HEK293 (cell line): ENCODE data around the gene GCFC2.

Experiments
- CTCF ChIA-PET: fragments of 350-600 bp; formaldehyde crosslinking; extraction: SDS; loops from one replicate; lab custom pipeline; 2021; ENCODE audit warnings: antibody characterized with exemption; lab: Yijun Ruan, JAX
- POLR2A ChIA-PET: fragments of 300-600 bp; formaldehyde crosslinking; extraction: SDS; loops from one replicate; lab custom pipeline; 2020; ENCODE audit warnings: antibody characterized with exemption, inconsistent platforms; lab: Yijun Ruan, JAX
- H3K27ac ChIP-seq: fragments of 200-500 bp; sonication (Bioruptor generic); 2 replicates; pipeline ENCODE4 v1.5.1; 2014; ENCODE audit warnings: low read depth, low read length, control low read depth, inconsistent platforms; ENCODE audit errors: extremely low read depth
- H3K36me3 ChIP-seq, 2 experiments: fragments of 200-500 bp in 1 of 2; sonication (Bioruptor generic) in 1 of 2; 1 replicate in 1 of 2; 2 replicates in 1 of 2; pipeline ENCODE4 v1.5.1; 2014 to 2017; ENCODE audit warnings: inconsistent platforms in 2 of 2, low read length in 2 of 2; ENCODE audit not compliant: control insufficient read depth in 2 of 2, insufficient read depth in 1 of 2
- H3K4me1 ChIP-seq: fragments of 200-500 bp; sonication (Bioruptor generic); 2 replicates; pipeline ENCODE4 v1.5.1; 2014; ENCODE audit warnings: mild to moderate bottlenecking, low read length, inconsistent platforms; ENCODE audit not compliant: control insufficient read depth, insufficient read depth
- H3K4me3 ChIP-seq: 2 replicates; pipeline ENCODE4 v1.5.1; 2011; ENCODE audit warnings: low read depth, mild to moderate bottlenecking, control low read depth, low read length, moderate library complexity
- H3K9me3 ChIP-seq: fragments of 200-500 bp; sonication (Bioruptor generic); 2 replicates; pipeline ENCODE4 v1.5.1; 2014; ENCODE audit warnings: low read depth, low read length, inconsistent platforms; ENCODE audit not compliant: control insufficient read depth, insufficient read depth
- SALL2 ChIP-seq: fragments of 450-650 bp; formaldehyde crosslinking; IDR thresholded peaks from 2 replicates; pipeline ENCODE4 v1.5.0; 2017; ENCODE audit warnings: missing biosample characterization, mild to moderate bottlenecking, missing genetic modification characterization, borderline replicate concordance
- SETDB1 ChIP-seq: IDR thresholded peaks from one replicate; pipeline ENCODE4 v1.6.1; 2017; ENCODE audit warnings: mild to moderate bottlenecking, low read length, moderate library complexity, mixed read lengths; ENCODE audit not compliant: insufficient read length
- TCF7L2 ChIP-seq: IDR thresholded peaks from 2 replicates; pipeline ENCODE4 v1.6.1; 2011; ENCODE audit warnings: low read depth, mild to moderate bottlenecking, inconsistent platforms, low read length, moderate library complexity, borderline replicate concordance
- TRIM28 ChIP-seq: IDR thresholded peaks from 2 replicates; pipeline ENCODE4 v1.6.1; 2011; ENCODE audit warnings: low read length, control low read depth, borderline replicate concordance
- WT1 ChIP-seq: fragments of 450-650 bp; formaldehyde crosslinking; IDR thresholded peaks from 2 replicates; pipeline ENCODE4 v1.5.1; 2016; ENCODE audit warnings: missing biosample characterization, missing genetic modification characterization
- ZBTB17 ChIP-seq: fragments of 450-650 bp; formaldehyde crosslinking; IDR thresholded peaks from 2 replicates; pipeline ENCODE4 v1.5.1; 2016; ENCODE audit warnings: missing biosample characterization, missing genetic modification characterization
- ZBTB20 ChIP-seq: fragments of 450-650 bp; formaldehyde crosslinking; IDR thresholded peaks from 2 replicates; pipeline ENCODE4 v1.5.1; 2016; ENCODE audit warnings: missing biosample characterization, missing genetic modification characterization
- ZFHX2 ChIP-seq: fragments of 450-650 bp; formaldehyde crosslinking; conservative IDR thresholded peaks from 2 replicates; pipeline ENCODE4 v1.5.1; 2016; ENCODE audit warnings: missing biosample characterization, missing genetic modification characterization
- ZNF10 ChIP-seq: fragments of 450-650 bp; formaldehyde crosslinking; IDR thresholded peaks from 2 replicates; pipeline ENCODE4 v1.5.1; 2017; ENCODE audit warnings: missing biosample characterization, missing genetic modification characterization
- ZNF121 ChIP-seq: fragments of 450-650 bp; formaldehyde crosslinking; IDR thresholded peaks from 2 replicates; pipeline ENCODE4 v1.5.1; 2016; ENCODE audit warnings: missing biosample characterization, missing genetic modification characterization
- ZNF707 ChIP-seq: fragments of 450-650 bp; formaldehyde crosslinking; IDR thresholded peaks from 2 replicates; pipeline ENCODE4 v1.5.1; 2016; ENCODE audit warnings: missing biosample characterization, missing genetic modification characterization
- ZNF76 ChIP-seq: fragments of 450-650 bp; formaldehyde crosslinking; IDR thresholded peaks from 2 replicates; pipeline ENCODE4; 2016; ENCODE audit warnings: low read depth, missing biosample characterization, missing genetic modification characterization, borderline replicate concordance
- TF ChIP-seq, protein P1 (sequence below): fragments of 450-650 bp; formaldehyde crosslinking; IDR thresholded peaks from 2 replicates; pipeline ENCODE4 v1.5.1; 2016; ENCODE audit warnings: missing biosample characterization, missing genetic modification characterization
- TF ChIP-seq, protein P2 (sequence below): fragments of 450-650 bp; formaldehyde crosslinking; IDR thresholded peaks from 2 replicates; pipeline ENCODE4 v1.5.1; 2016; ENCODE audit warnings: missing biosample characterization, missing genetic modification characterization
- TF ChIP-seq, protein P3 (sequence below): fragments of 450-650 bp; formaldehyde crosslinking; conservative IDR thresholded peaks from 2 replicates; pipeline ENCODE4 v1.5.1; 2016; ENCODE audit warnings: low read depth, missing biosample characterization, missing genetic modification characterization
- TF ChIP-seq, protein P4 (sequence below): fragments of 450-650 bp; formaldehyde crosslinking; IDR thresholded peaks from 2 replicates; pipeline ENCODE4 v1.5.1; 2016; ENCODE audit warnings: missing biosample characterization, missing genetic modification characterization
- TF ChIP-seq, protein P5 (sequence below): fragments of 450-650 bp; formaldehyde crosslinking; IDR thresholded peaks from 2 replicates; pipeline ENCODE4 v1.5.1; 2016; ENCODE audit warnings: missing biosample characterization, missing genetic modification characterization

The GCFC2 gene

DNA sequence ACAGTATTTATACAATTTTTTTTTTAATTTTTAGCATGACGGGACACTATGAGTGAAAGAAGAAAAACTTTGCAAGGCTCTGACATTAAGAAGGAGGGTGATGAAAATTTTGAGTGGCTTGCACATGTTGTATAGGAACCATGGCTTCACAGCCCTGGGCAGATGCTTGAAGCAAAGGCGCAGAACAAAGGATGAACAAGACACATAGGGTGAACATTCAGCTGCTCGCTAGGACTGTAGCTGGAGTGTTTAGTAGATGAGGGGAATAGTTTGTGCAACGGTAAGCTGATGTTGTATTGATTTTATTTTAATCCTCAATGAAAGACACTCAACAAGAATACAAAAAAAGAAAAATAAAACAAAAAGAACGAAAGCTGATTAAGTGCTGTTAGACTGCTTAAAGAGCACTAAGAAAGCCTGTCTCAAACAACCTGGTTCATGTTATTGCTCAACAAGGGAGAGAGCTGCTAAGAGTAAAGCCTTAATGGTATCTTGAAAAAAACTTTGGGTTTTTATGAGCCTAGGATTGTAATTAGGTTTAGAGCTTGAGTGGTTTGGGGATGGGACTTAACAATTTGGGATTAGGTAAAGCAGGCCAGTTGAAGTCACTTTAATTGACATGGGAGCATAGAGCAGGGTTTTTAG, 41.2 kb upstream of the GCFC2 start:
- Histone ChIP-seq H3K4me3 (no peak overlapping the region), H3K4me1 (peaks cover 3% of the 10 kb centered on the region; the same call in 1 of the 2 replicates)
- TF ChIP-seq TRIM28 (0 out of 2 replicates have a peak, but pooled peaks have one; percentile 19), TCF7L2 (peak; percentile 43; the same call in 1 of the 2 replicates), ZFHX2 (tag by site-specific recombination) (no peak), WT1 (tag by site-specific recombination) (peak; percentile 25; the same call in 1 of the 2 replicates)
- TF ChIP-seq, protein P1, sequence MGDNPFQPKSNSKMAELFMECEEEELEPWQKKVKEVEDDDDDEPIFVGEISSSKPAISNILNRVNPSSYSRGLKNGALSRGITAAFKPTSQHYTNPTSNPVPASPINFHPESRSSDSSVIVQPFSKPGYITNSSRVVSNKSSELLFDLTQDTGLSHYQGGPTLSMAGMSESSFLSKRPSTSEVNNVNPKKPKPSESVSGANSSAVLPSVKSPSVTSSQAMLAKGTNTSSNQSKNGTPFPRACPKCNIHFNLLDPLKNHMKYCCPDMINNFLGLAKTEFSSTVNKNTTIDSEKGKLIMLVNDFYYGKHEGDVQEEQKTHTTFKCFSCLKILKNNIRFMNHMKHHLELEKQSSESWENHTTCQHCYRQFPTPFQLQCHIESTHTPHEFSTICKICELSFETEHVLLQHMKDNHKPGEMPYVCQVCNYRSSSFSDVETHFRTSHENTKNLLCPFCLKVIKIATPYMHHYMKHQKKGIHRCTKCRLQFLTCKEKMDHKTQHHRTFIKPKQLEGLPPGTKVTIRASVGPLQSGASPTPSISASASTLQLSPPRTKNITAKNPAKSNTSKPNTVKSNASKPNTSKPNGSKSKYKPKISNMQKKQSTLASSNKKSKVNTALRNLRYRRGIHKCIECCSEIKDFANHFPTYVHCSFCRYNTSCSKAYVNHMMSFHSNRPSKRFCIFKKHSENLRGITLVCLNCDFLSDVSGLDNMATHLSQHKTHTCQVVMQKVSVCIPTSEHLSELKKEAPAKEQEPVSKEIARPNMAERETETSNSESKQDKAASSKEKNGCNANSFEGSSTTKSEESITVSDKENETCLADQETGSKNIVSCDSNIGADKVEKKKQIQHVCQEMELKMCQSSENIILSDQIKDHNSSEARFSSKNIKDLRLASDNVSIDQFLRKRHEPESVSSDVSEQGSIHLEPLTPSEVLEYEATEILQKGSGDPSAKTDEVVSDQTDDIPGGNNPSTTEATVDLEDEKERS, result no peak
- TF ChIP-seq, all 188 proteins: peak for 3
- H3K27ac ChIP-seq, result no peak overlapping the region
- CTCF ChIA-PET, result interaction anchor here (0.7 kb wide), 1 partner anchor 20 kb away, joined by 3 read pairs; no protein-coding TSS in a partner anchor
- POLR2A ChIA-PET, result no interaction called here
- no peaks in the 10 kb centered on the region for H3K36me3 ChIP-seq
- H3K9me3 ChIP-seq, result no peaks in the 10 kb centered on the region

DNA sequence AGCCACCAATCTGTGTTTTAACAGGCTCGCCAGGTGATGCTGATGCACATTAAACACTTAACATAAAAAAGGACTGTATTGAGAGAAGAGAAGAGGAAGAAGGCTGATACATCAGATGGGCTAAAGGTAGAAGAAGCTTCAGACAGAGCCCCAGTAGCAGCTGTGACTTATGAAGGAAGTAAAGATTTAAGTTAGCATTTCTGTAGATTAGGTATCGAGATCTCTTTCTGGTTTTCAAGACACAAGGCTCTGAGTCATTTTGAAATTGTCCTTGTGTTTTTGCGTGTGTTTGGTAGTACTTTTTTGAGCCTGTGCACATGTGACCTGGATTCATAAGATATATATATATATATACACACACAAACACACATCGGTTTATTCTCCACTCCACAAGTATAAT, 40.6 kb upstream of the GCFC2 start:
- H3K9me3 ChIP-seq, result no peaks in the 10 kb centered on the region
- POLR2A ChIA-PET, result no interaction called here
- H3K4me1 ChIP-seq, result peaks cover 3% of the 10 kb centered on the region; the same call in 1 of the 2 replicates
- CTCF ChIA-PET, result interaction anchor here (0.7 kb wide), 1 partner anchor 19 kb away, joined by 3 read pairs; no protein-coding TSS in a partner anchor
- H3K4me3 ChIP-seq, result no peak overlapping the region
- no peak overlapping the region for H3K27ac ChIP-seq
- H3K36me3 ChIP-seq, result no peaks in the 10 kb centered on the region
- TF ChIP-seq ZNF10, result no peak
- TF ChIP-seq ZNF76 (tag by site-specific recombination), result no peak
- TF ChIP-seq SETDB1, result no peak
- TF ChIP-seq, protein P2, sequence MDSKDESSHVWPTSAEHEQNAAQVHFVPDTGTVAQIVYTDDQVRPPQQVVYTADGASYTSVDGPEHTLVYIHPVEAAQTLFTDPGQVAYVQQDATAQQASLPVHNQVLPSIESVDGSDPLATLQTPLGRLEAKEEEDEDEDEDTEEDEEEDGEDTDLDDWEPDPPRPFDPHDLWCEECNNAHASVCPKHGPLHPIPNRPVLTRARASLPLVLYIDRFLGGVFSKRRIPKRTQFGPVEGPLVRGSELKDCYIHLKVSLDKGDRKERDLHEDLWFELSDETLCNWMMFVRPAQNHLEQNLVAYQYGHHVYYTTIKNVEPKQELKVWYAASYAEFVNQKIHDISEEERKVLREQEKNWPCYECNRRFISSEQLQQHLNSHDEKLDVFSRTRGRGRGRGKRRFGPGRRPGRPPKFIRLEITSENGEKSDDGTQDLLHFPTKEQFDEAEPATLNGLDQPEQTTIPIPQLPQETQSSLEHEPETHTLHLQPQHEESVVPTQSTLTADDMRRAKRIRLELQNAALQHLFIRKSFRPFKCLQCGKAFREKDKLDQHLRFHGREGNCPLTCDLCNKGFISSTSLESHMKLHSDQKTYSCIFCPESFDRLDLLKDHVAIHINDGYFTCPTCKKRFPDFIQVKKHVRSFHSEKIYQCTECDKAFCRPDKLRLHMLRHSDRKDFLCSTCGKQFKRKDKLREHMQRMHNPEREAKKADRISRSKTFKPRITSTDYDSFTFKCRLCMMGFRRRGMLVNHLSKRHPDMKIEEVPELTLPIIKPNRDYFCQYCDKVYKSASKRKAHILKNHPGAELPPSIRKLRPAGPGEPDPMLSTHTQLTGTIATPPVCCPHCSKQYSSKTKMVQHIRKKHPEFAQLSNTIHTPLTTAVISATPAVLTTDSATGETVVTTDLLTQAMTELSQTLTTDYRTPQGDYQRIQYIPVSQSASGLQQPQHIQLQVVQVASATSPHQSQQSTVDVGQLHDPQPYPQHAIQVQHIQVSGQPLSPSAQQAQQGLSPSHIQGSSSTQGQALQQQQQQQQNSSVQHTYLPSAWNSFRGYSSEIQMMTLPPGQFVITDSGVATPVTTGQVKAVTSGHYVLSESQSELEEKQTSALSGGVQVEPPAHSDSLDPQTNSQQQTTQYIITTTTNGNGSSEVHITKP (tag by site-specific recombination), result no peak
- TF ChIP-seq, protein P3, sequence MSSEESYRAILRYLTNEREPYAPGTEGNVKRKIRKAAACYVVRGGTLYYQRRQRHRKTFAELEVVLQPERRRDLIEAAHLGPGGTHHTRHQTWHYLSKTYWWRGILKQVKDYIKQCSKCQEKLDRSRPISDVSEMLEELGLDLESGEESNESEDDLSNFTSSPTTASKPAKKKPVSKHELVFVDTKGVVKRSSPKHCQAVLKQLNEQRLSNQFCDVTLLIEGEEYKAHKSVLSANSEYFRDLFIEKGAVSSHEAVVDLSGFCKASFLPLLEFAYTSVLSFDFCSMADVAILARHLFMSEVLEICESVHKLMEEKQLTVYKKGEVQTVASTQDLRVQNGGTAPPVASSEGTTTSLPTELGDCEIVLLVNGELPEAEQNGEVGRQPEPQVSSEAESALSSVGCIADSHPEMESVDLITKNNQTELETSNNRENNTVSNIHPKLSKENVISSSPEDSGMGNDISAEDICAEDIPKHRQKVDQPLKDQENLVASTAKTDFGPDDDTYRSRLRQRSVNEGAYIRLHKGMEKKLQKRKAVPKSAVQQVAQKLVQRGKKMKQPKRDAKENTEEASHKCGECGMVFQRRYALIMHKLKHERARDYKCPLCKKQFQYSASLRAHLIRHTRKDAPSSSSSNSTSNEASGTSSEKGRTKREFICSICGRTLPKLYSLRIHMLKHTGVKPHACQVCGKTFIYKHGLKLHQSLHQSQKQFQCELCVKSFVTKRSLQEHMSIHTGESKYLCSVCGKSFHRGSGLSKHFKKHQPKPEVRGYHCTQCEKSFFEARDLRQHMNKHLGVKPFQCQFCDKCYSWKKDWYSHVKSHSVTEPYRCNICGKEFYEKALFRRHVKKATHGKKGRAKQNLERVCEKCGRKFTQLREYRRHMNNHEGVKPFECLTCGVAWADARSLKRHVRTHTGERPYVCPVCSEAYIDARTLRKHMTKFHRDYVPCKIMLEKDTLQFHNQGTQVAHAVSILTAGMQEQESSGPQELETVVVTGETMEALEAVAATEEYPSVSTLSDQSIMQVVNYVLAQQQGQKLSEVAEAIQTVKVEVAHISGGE (tag by site-specific recombination), result no peak
- TF ChIP-seq ZBTB20, result no peak
- TF ChIP-seq ZNF707 (tag by site-specific recombination), result no peak
- TF ChIP-seq ZNF121 (tag by site-specific recombination), result no peak
- no peak for TF ChIP-seq SALL2 (tag by site-specific recombination)
- TF ChIP-seq, protein P4, sequence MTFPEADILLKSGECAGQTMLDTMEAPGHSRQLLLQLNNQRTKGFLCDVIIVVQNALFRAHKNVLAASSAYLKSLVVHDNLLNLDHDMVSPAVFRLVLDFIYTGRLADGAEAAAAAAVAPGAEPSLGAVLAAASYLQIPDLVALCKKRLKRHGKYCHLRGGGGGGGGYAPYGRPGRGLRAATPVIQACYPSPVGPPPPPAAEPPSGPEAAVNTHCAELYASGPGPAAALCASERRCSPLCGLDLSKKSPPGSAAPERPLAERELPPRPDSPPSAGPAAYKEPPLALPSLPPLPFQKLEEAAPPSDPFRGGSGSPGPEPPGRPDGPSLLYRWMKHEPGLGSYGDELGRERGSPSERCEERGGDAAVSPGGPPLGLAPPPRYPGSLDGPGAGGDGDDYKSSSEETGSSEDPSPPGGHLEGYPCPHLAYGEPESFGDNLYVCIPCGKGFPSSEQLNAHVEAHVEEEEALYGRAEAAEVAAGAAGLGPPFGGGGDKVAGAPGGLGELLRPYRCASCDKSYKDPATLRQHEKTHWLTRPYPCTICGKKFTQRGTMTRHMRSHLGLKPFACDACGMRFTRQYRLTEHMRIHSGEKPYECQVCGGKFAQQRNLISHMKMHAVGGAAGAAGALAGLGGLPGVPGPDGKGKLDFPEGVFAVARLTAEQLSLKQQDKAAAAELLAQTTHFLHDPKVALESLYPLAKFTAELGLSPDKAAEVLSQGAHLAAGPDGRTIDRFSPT, result no peak
- no peak for TF ChIP-seq ZBTB17 (tag by site-specific recombination)
- TF ChIP-seq, protein P5, sequence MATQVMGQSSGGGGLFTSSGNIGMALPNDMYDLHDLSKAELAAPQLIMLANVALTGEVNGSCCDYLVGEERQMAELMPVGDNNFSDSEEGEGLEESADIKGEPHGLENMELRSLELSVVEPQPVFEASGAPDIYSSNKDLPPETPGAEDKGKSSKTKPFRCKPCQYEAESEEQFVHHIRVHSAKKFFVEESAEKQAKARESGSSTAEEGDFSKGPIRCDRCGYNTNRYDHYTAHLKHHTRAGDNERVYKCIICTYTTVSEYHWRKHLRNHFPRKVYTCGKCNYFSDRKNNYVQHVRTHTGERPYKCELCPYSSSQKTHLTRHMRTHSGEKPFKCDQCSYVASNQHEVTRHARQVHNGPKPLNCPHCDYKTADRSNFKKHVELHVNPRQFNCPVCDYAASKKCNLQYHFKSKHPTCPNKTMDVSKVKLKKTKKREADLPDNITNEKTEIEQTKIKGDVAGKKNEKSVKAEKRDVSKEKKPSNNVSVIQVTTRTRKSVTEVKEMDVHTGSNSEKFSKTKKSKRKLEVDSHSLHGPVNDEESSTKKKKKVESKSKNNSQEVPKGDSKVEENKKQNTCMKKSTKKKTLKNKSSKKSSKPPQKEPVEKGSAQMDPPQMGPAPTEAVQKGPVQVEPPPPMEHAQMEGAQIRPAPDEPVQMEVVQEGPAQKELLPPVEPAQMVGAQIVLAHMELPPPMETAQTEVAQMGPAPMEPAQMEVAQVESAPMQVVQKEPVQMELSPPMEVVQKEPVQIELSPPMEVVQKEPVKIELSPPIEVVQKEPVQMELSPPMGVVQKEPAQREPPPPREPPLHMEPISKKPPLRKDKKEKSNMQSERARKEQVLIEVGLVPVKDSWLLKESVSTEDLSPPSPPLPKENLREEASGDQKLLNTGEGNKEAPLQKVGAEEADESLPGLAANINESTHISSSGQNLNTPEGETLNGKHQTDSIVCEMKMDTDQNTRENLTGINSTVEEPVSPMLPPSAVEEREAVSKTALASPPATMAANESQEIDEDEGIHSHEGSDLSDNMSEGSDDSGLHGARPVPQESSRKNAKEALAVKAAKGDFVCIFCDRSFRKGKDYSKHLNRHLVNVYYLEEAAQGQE (tag by site-specific recombination), result no peak
